HEK293 (cell line): ENCODE data around the gene ZNF665.
"Not testable (repeated sequence)": the region's sequence is repeated elsewhere in the genome, so short reads cannot be mapped to it uniquely, and the experiment has no call there.

Experiments used
- CTCF ChIA-PET: fragments of 350-600 bp; formaldehyde crosslinking; extraction: SDS; loops from one replicate; lab custom pipeline; 2021; ENCODE audit warnings: antibody characterized with exemption; lab: Yijun Ruan, JAX
- POLR2A ChIA-PET: fragments of 300-600 bp; formaldehyde crosslinking; extraction: SDS; loops from one replicate; lab custom pipeline; 2020; ENCODE audit warnings: antibody characterized with exemption, inconsistent platforms; lab: Yijun Ruan, JAX
- H3K27ac ChIP-seq: fragments of 200-500 bp; sonication (Bioruptor generic); 2 replicates; pipeline ENCODE4 v1.5.1; 2014; ENCODE audit warnings: low read depth, low read length, control low read depth, inconsistent platforms; ENCODE audit errors: extremely low read depth
- H3K36me3 ChIP-seq, 2 experiments: fragments of 200-500 bp in 1 of 2; sonication (Bioruptor generic) in 1 of 2; 1 replicate in 1 of 2; 2 replicates in 1 of 2; pipeline ENCODE4 v1.5.1; 2014 to 2017; ENCODE audit warnings: inconsistent platforms in 2 of 2, low read length in 2 of 2; ENCODE audit not compliant: control insufficient read depth in 2 of 2, insufficient read depth in 1 of 2
- H3K4me1 ChIP-seq: fragments of 200-500 bp; sonication (Bioruptor generic); 2 replicates; pipeline ENCODE4 v1.5.1; 2014; ENCODE audit warnings: mild to moderate bottlenecking, low read length, inconsistent platforms; ENCODE audit not compliant: control insufficient read depth, insufficient read depth
- H3K4me3 ChIP-seq: 2 replicates; pipeline ENCODE4 v1.5.1; 2011; ENCODE audit warnings: low read depth, mild to moderate bottlenecking, control low read depth, low read length, moderate library complexity
- H3K9me3 ChIP-seq: fragments of 200-500 bp; sonication (Bioruptor generic); 2 replicates; pipeline ENCODE4 v1.5.1; 2014; ENCODE audit warnings: low read depth, low read length, inconsistent platforms; ENCODE audit not compliant: control insufficient read depth, insufficient read depth
- GLI2 ChIP-seq: fragments of 450-650 bp; formaldehyde crosslinking; IDR thresholded peaks from 2 replicates; pipeline ENCODE4; 2017; ENCODE audit warnings: missing biosample characterization, missing genetic modification characterization, low read depth, borderline replicate concordance
- GLIS1 ChIP-seq: fragments of 450-650 bp; formaldehyde crosslinking; IDR thresholded peaks from 2 replicates; pipeline ENCODE4 v1.5.1; 2016; ENCODE audit warnings: missing biosample characterization, missing genetic modification characterization
- HOXA7 ChIP-seq: sonication (generic); formaldehyde crosslinking; IDR thresholded peaks from 2 replicates; pipeline ENCODE4 v1.8.1; 2022; ENCODE audit warnings: missing genetic modification reagents, borderline replicate concordance
- MZF1 ChIP-seq: fragments of 450-650 bp; formaldehyde crosslinking; IDR thresholded peaks from 2 replicates; pipeline ENCODE4 v1.5.1; 2017; ENCODE audit warnings: missing biosample characterization, missing genetic modification characterization, borderline replicate concordance
- SCRT1 ChIP-seq: fragments of 450-650 bp; formaldehyde crosslinking; IDR thresholded peaks from 2 replicates; pipeline ENCODE4 v1.5.1; 2016; ENCODE audit warnings: missing biosample characterization, missing genetic modification characterization, borderline replicate concordance
- SCRT2 ChIP-seq: fragments of 450-650 bp; formaldehyde crosslinking; IDR thresholded peaks from 2 replicates; pipeline ENCODE4 v1.5.1; 2016; ENCODE audit warnings: missing biosample characterization, missing genetic modification characterization
- SETDB1 ChIP-seq: IDR thresholded peaks from one replicate; pipeline ENCODE4 v1.6.1; 2017; ENCODE audit warnings: mild to moderate bottlenecking, low read length, moderate library complexity, mixed read lengths; ENCODE audit not compliant: insufficient read length
- TCF7L2 ChIP-seq: IDR thresholded peaks from 2 replicates; pipeline ENCODE4 v1.6.1; 2011; ENCODE audit warnings: low read depth, mild to moderate bottlenecking, inconsistent platforms, low read length, moderate library complexity, borderline replicate concordance
- ZBTB7A ChIP-seq: fragments of 450-650 bp; formaldehyde crosslinking; IDR thresholded peaks from 2 replicates; pipeline ENCODE4 v1.5.1; 2016; ENCODE audit warnings: low read depth, missing biosample characterization, missing genetic modification characterization
- ZNF292 ChIP-seq: fragments of 450-650 bp; formaldehyde crosslinking; IDR thresholded peaks from 2 replicates; pipeline ENCODE4 v1.5.1; 2016; ENCODE audit warnings: low read depth, missing biosample characterization, missing genetic modification characterization, borderline replicate concordance
- ZNF433 ChIP-seq: fragments of 450-650 bp; formaldehyde crosslinking; IDR thresholded peaks from 2 replicates; pipeline ENCODE4 v1.5.1; 2016; ENCODE audit warnings: missing biosample characterization, missing genetic modification characterization, low read depth
- ZNF548 ChIP-seq: fragments of 450-650 bp; formaldehyde crosslinking; IDR thresholded peaks from 2 replicates; pipeline ENCODE4 v1.5.1; 2016; ENCODE audit warnings: missing biosample characterization, missing genetic modification characterization
- ZNF549 ChIP-seq: fragments of 450-650 bp; IDR thresholded peaks from 2 replicates; pipeline ENCODE4 v1.5.1; 2018; ENCODE audit warnings: missing biosample characterization, missing genetic modification characterization, mild to moderate bottlenecking, inconsistent platforms, moderate library complexity
- ZNF664 ChIP-seq: fragments of 450-650 bp; formaldehyde crosslinking; IDR thresholded peaks from 2 replicates; pipeline ENCODE4 v1.5.1; 2016; ENCODE audit warnings: missing biosample characterization, missing genetic modification characterization
- ZNF785 ChIP-seq: fragments of 450-650 bp; formaldehyde crosslinking; IDR thresholded peaks from 2 replicates; pipeline ENCODE4 v1.5.1; 2016; ENCODE audit warnings: missing biosample characterization, missing genetic modification characterization
- ZNF843 ChIP-seq: fragments of 450-650 bp; formaldehyde crosslinking; IDR thresholded peaks from 2 replicates; pipeline ENCODE4 v1.5.1; 2016; ENCODE audit warnings: missing biosample characterization, missing genetic modification characterization
- TF ChIP-seq, protein P1 (sequence below): fragments of 450-650 bp; formaldehyde crosslinking; IDR thresholded peaks from 2 replicates; pipeline ENCODE4 v1.5.1; 2016; ENCODE audit warnings: missing biosample characterization, missing genetic modification characterization
- TF ChIP-seq, protein P2 (sequence below): fragments of 450-650 bp; formaldehyde crosslinking; IDR thresholded peaks from 2 replicates; pipeline ENCODE4 v1.5.1; 2016; ENCODE audit warnings: missing biosample characterization, missing genetic modification characterization
- TF ChIP-seq, protein P3 (sequence below): IDR thresholded peaks from 2 replicates; pipeline ENCODE4 v1.6.1; 2011; ENCODE audit warnings: mild to moderate bottlenecking, low read depth, low read length, borderline replicate concordance

ZNF665 gene

GRCh38 chr19:53185155-53185882, 7.8 kb downstream of the ZNF665 start:
- CTCF ChIA-PET, H3K9me3 ChIP-seq, H3K27ac ChIP-seq, POLR2A ChIA-PET, H3K4me1 ChIP-seq, H3K36me3 ChIP-seq, H3K4me3 ChIP-seq: not testable (repeated sequence)

- Histone ChIP-seq H3K27ac (no peak overlapping the region), H3K4me3 (no peak overlapping the region), H3K9me3 (no peaks in the 10 kb centered on the region), H3K36me3 (no peaks in the 10 kb centered on the region), H3K4me1 (no peaks in the 10 kb centered on the region)
- TF ChIP-seq ZBTB7A (tag by site-specific recombination), result no peak
- TF ChIP-seq ZNF664 (tag by site-specific recombination), result no peak
- TF ChIP-seq, protein P1, sequence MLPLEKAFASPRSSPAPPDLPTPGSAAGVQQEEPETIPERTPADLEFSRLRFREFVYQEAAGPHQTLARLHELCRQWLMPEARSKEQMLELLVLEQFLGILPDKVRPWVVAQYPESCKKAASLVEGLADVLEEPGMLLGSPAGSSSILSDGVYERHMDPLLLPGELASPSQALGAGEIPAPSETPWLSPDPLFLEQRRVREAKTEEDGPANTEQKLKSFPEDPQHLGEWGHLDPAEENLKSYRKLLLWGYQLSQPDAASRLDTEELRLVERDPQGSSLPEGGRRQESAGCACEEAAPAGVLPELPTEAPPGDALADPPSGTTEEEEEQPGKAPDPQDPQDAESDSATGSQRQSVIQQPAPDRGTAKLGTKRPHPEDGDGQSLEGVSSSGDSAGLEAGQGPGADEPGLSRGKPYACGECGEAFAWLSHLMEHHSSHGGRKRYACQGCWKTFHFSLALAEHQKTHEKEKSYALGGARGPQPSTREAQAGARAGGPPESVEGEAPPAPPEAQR, result no peak
- no peak for TF ChIP-seq ZNF785
- no peak for TF ChIP-seq MZF1 (tag by site-specific recombination)
- TF ChIP-seq TCF7L2, result no peak
- TF ChIP-seq SETDB1, result no peak
- no peak for TF ChIP-seq SCRT2 (tag by site-specific recombination)
- TF ChIP-seq, protein P2, sequence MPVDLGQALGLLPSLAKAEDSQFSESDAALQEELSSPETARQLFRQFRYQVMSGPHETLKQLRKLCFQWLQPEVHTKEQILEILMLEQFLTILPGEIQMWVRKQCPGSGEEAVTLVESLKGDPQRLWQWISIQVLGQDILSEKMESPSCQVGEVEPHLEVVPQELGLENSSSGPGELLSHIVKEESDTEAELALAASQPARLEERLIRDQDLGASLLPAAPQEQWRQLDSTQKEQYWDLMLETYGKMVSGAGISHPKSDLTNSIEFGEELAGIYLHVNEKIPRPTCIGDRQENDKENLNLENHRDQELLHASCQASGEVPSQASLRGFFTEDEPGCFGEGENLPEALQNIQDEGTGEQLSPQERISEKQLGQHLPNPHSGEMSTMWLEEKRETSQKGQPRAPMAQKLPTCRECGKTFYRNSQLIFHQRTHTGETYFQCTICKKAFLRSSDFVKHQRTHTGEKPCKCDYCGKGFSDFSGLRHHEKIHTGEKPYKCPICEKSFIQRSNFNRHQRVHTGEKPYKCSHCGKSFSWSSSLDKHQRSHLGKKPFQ (tag by site-specific recombination), result no peak
- no peak for TF ChIP-seq ZNF433
- no peak for TF ChIP-seq GLI2 (tag by site-specific recombination)
- no peak for TF ChIP-seq ZNF843 (tag by site-specific recombination)
- TF ChIP-seq ZNF548 (tag by site-specific recombination), result no peak
- no peak for TF ChIP-seq ZNF292
- TF ChIP-seq, protein P3, sequence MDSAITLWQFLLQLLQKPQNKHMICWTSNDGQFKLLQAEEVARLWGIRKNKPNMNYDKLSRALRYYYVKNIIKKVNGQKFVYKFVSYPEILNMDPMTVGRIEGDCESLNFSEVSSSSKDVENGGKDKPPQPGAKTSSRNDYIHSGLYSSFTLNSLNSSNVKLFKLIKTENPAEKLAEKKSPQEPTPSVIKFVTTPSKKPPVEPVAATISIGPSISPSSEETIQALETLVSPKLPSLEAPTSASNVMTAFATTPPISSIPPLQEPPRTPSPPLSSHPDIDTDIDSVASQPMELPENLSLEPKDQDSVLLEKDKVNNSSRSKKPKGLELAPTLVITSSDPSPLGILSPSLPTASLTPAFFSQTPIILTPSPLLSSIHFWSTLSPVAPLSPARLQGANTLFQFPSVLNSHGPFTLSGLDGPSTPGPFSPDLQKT, result no peak
- no peak for TF ChIP-seq SCRT1
- TF ChIP-seq HOXA7 (CRISPR knock-in tag), result no peak
- no peak for TF ChIP-seq ZNF549
- TF ChIP-seq GLIS1 (tag by site-specific recombination), result no peak
- ChIA-PET CTCF (no interaction called here), POLR2A (no interaction called here)
These were observed 9.9 kb downstream of the ZNF665 start for GRCh38 chr19:53183146-53183764.
